GM12872 (cell line): Measurements from ENCODE around the gene C20orf202.

Source experiments
- CTCF ChIP-seq: IDR thresholded peaks from 3 replicates; pipeline ENCODE4 v1.5.1; 2011; ENCODE audit warnings: low read depth, mild to moderate bottlenecking, low read length, moderate library complexity; ENCODE audit not compliant: insufficient read depth

C20orf202 gene

GRCh38 chr20:1241456-1241855 is 38.2 kb downstream of the C20orf202 start:
- TF ChIP-seq CTCF: no peak

DNA sequence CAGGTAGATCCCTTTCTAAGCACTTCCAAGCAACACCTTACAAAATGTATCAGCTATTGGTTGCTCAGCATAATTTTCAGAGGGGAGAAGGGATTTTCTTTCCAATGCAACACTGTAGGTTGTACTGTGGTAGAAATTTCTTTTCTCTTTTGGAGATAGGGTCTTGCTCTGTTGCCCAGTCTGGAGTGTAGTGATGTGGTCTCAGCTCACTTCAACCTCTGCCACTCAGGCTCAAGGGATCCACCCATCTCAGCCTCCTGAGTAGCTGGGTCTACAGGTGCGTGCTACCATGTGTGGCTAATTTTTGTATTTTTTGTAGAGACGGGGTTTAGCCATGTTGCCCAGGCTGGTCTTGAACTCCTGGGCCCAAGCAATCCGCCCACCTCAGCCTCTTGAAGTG is 38.8 kb downstream of the C20orf202 start:
- TF ChIP-seq CTCF: no peak

DNA sequence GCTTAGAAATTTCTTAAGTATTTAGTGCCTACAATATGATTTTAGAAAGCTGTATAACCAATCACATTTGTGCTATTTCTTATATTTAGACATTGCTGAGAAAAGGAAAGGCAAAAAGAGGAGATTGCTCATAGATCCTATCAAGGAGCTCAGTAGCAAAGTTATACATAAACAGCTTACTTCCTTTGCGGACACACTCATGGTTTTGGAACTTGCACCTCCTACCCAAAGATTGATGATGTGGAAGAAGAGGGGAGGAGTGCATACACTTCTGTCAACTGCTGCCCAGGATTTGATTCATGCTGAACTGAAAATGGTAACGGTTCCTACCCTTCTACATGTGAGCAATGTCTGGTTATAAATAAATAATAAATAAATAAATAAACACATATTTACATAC is 39.3 kb downstream of the C20orf202 start:
- TF ChIP-seq CTCF: no peak

DNA sequence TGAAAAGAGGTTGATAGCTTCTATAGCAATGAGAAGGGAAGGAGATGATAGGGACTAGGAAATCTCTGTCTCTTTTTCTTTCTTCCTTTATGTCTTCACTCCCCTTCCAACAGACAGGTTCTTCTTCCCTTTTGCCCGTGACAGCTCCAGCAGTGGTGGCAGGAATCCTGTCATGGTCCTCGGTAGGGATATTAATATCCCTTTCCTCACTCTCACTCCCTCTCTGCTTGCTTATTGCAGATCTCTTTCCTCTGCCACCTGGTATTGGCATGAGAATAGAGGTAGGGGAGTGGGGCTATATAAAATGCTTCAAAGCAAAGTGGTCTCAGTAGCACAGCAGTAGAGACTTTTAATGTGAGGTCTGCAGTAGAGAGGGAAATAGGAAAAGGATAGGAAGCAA is 42.3 kb downstream of the C20orf202 start:
- TF ChIP-seq CTCF: no peak

DNA sequence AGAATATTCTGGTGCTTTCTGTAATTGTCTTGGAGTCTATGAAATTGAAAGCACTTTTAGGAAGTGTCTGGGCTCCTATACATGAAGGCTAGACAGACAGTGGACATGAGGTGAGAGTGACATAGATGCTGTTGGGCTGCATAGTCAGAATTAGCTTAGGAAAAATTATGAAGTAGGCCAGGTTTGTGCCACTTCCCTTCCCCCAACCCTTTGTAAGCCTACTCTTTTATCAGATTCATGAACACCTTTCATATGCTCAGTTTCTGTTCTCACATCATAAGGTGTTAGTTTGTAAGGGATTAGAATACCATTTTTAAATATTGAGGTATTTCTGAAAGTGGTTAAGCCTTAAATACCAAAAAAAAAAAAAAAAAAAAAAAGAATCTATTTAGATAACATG is 44.4 kb downstream of the C20orf202 start:
- TF ChIP-seq CTCF: no peak

DNA sequence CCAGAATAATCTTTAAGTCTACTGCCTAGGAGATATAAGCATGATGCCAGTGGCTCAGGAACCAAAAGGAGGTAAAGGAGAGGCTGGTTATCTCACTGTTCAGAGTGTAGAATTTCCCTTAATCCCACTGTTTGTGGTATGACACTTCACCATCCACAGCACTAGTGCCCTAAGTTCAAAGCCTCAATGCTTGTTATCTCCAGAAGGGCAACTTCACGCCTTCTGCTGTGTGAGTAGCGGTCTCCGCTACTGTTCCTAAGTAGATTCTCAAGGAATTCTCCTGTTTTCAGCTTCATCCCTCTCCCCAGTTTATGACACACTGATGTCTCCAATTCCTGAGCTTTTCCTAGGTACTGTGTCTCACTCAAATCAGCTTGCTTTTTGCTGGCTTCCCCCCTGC is 49.2 kb downstream of the C20orf202 start:
- TF ChIP-seq CTCF: no peak

DNA sequence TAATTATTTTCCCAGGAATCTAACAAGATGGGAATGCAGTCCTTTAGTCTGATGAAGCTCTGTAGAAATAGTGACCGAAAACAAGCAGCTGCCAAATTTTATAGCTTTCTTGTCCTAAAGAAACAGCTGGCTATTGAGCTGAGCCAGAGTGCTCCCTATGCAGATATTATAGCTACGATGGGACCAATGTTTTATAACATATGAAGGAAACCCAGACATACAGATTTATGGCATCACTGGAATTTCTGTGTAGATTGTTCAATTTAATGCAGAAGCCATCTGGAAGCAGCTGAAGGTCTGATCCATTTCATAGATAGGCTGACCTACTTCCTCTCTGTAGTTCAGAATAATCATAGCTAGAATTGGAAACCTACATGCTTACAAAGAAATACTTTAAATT is 51.0 kb downstream of the C20orf202 start:
- no peak for TF ChIP-seq CTCF

- no peak for TF ChIP-seq CTCF
Measured at GRCh38 chr20:1255675-1256074, 52.4 kb downstream of the C20orf202 start.
